ENCODE measurements around the gene PTRHD1. TPM values are rescaled to one million over a fixed set of nuclear protein-coding genes. Genes with fewer than 3 reads are reported as not detected.
A peak's percentile ranks its signal among the peaks of the same experiment; 100 is the strongest.
"Not testable (repeated sequence)": the region's sequence is repeated elsewhere in the genome, so short reads cannot be mapped to it uniquely, and the experiment has no call there.

PTRHD1 gene, protein sequence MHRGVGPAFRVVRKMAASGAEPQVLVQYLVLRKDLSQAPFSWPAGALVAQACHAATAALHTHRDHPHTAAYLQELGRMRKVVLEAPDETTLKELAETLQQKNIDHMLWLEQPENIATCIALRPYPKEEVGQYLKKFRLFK
- total RNA-seq (25.3 TPM), polyA plus RNA-seq (17.1 TPM)

GRCh38 chr2:24792874-24793760, at the start of gene PTRHD1, which contains the start of gene CENPO:
Gene PTRHD1 (minus strand): TSS chr2:24793391. CDS start chr2:24793377, 14 bp downstream.
Gene CENPO (plus strand): TSS chr2:24793425. CDS start chr2:24793920, 495 bp downstream.
- H3K27ac ChIP-seq (ENCODE audit: low read depth): peak within 1 kb of the TSS; percentile 99
- peak; percentile 94 for DNase-seq (ENCODE audit: extremely low spot score)
- no peaks in the 10 kb centered on the region for H3K36me3 ChIP-seq (ENCODE audit: insufficient read depth)
- peak within 1 kb of the TSS; percentile 62 for H3K4me3 ChIP-seq (ENCODE audit: low read depth, low read length)
- WGBS: under 1% methylated on average over 74 of the region's 74 CpGs
- H3K4me1 ChIP-seq (ENCODE audit: insufficient read depth): no peaks in the 10 kb centered on the region

- Histone ChIP-seq H3K27ac (ENCODE audit: low read depth) (no peak overlapping the region), H3K4me3 (ENCODE audit: low read depth, low read length) (no peak overlapping the region), H3K4me1 (ENCODE audit: insufficient read depth) (no peaks in the 10 kb centered on the region), H3K36me3 (ENCODE audit: insufficient read depth) (no peaks in the 10 kb centered on the region)
- WGBS: 96% methylated on average over 39 of the region's 39 CpGs
- no peak for DNase-seq (ENCODE audit: extremely low spot score)
Observed at GRCh38 chr2:24842081-24843050, 49.2 kb upstream of the PTRHD1 start.

DNA sequence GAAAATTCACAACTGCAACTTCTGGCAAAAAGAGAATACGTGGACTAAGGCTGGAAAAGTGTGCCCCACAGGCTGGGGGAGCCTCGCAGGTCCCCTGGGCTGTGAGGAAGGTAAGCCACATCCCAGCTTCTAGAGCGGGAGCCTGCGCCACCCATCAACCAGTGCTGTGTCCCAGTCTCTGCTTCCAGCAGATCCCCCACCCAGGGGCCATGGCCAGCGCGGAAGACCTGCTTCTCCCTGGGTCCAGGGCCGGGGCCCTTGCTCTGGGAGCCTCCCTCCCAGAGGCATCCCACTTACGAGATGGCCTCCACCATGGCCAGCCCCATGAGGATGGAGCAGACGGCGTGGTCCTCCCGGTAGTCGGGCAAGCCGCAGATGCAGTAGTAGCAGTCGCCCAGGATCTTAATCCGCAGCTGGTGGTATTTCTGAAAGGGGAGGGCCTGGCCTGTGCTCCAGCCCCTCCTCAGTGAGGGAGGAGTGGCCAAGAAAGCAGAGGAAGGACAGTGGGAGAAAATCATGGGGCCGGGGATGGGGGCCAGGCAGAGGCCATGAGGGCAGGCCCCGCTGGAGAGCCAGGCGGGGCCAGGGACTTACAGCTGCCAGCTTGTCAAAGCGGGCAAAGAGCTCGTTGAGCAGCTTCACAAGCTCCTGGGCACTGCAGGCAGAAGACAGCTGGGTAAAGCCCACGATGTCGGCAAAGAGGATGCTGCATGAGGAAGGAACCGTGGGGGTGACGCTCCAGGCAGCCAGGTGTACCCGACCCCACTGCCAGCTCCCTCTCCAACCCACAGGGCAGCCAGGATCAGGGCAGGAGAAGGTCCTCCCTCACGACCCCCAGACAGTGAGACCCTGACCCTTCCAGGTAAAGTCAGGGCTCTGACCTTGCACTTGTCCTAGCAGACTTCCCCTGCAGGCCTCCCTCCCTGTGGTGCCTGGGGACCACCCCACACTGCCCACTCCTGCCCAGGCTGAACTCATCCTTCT, 48.1 kb upstream of the PTRHD1 start:
- Histone ChIP-seq H3K36me3 (ENCODE audit: insufficient read depth) (peaks cover 2% of the 10 kb centered on the region), H3K4me3 (ENCODE audit: low read depth, low read length) (no peak overlapping the region), H3K27ac (ENCODE audit: low read depth) (no peak overlapping the region), H3K4me1 (ENCODE audit: insufficient read depth) (no peaks in the 10 kb centered on the region)
- no peak for DNase-seq (ENCODE audit: extremely low spot score)
- 89% methylated on average over 26 of the region's 26 CpGs for WGBS

DNA sequence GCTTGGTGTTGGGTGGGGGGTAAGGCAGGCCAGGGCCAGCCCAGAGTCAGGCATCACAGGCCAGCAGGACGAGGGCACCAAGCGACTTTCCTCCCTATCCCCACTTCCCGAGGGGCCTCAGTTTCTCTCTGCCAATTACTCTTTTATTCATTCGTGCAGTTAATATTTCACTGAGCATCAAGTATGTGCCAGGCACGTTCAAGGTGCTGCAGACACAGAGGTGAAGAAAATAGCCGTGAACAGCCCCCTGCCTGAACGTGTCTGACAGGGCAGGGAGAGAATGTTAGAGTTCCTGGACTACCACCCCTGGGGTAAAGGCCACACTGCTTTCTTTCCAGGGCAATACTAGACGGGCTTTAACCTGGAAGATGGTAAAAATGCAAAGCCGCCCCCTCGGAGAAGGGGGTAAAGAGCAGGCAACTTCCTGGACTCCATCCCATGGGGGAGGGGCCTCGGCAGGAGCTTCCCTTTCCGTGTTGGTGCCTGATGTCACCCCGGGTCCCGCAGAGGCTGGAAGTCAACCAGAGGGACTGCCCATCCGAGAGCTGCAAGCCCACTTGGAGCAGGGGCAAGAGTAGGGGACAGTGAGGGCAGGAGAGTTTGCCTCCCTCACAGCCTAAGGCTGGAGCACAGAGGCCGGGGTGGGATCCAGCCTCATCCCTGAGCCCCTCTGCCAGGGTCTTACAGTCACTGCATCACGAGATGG, 47.1 kb upstream of the PTRHD1 start:
- DNase-seq (ENCODE audit: extremely low spot score): no peak
- Histone ChIP-seq H3K4me1 (ENCODE audit: insufficient read depth) (no peaks in the 10 kb centered on the region), H3K36me3 (ENCODE audit: insufficient read depth) (peaks cover 2% of the 10 kb centered on the region), H3K27ac (ENCODE audit: low read depth) (no peak overlapping the region), H3K4me3 (ENCODE audit: low read depth, low read length) (no peak overlapping the region)
- WGBS: 78% methylated on average over 17 of the region's 17 CpGs

DNA sequence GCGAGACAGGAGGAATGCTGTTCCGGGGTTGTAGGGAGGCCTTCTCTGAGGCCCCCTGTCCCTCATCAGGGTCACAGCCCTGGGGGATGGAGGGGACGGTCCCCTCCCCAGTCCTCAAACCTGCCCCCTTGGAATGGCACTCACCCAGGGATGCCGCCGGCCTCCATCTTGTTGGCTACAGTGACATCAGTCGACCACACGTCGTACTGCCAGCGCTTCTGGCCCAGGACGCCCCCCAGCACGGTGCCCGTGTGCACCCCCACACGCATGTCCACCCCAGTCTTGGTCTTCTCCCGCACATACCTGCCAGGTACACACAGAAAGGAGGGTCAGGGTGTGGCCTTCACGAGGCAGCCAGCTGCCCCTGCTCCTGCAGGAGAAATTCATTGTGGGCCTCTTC, 46.5 kb upstream of the PTRHD1 start:
- Histone ChIP-seq H3K36me3 (ENCODE audit: insufficient read depth) (peaks cover 2% of the 10 kb centered on the region), H3K4me3 (ENCODE audit: low read depth, low read length) (no peak overlapping the region), H3K4me1 (ENCODE audit: insufficient read depth) (no peaks in the 10 kb centered on the region), H3K27ac (ENCODE audit: low read depth) (no peak overlapping the region)
- WGBS: 94% methylated on average over 15 of the region's 15 CpGs
- DNase-seq (ENCODE audit: extremely low spot score): no peak

DNA sequence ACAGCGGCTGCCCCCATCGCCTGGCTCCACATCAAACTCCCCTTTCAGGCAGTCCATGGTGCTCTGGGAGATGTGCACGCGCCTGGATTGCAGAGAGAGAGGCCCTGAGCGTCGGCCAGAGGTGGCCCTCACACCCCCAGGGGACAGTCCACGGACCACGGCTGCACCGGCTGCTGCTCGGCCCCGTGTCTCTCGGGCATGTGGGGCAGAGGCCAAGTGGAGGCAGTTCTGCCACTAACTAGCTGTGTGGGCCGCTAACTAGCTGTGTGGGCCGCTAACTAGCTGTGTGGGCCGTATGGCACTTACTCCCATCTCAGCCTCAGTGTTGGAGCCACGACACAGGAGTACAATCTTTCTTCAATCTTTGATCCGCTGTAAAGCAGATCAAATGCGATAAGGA, 45.4 kb upstream of the PTRHD1 start:
- H3K27ac ChIP-seq (ENCODE audit: low read depth): no peak overlapping the region
- 95% methylated on average over 18 of the region's 18 CpGs for WGBS
- H3K36me3 ChIP-seq (ENCODE audit: insufficient read depth): peaks cover 2% of the 10 kb centered on the region
- no peaks in the 10 kb centered on the region for H3K4me1 ChIP-seq (ENCODE audit: insufficient read depth)
- no peak overlapping the region for H3K4me3 ChIP-seq (ENCODE audit: low read depth, low read length)
- no peak for DNase-seq (ENCODE audit: extremely low spot score)

GRCh38 chr2:24837996-24838513, 44.9 kb upstream of the PTRHD1 start:
- H3K27ac ChIP-seq (ENCODE audit: low read depth): no peak overlapping the region
- no peaks in the 10 kb centered on the region for H3K4me1 ChIP-seq (ENCODE audit: insufficient read depth)
- DNase-seq (ENCODE audit: extremely low spot score): no peak
- 94% methylated on average over 5 of the region's 5 CpGs for WGBS
- no peak overlapping the region for H3K4me3 ChIP-seq (ENCODE audit: low read depth, low read length)
- H3K36me3 ChIP-seq (ENCODE audit: insufficient read depth): peaks cover 2% of the 10 kb centered on the region

DNA sequence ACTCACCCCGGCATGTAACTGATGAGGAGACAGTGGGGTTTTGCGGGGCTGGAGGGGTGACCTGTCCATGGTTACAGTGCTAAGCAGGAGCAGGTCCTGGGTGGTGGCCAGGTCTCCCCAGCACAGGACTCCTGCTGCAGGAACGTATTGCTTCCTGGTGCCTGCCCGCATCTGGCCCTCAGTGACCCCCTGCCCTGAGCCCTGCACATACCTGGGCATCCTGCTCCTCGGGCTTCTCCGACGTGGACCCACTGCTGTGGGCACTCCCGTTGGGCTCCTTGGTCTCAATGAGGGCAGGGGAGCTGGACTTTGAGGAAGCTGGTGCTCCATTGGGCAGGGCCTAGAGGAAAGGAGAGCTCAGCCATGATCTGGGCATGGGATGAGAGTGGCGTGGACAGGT, 43.5 kb upstream of the PTRHD1 start:
- WGBS: 96% methylated on average over 9 of the region's 9 CpGs
- peaks cover 2% of the 10 kb centered on the region for H3K36me3 ChIP-seq (ENCODE audit: insufficient read depth)
- no peak for DNase-seq (ENCODE audit: extremely low spot score)
- H3K4me3 ChIP-seq (ENCODE audit: low read depth, low read length): no peak overlapping the region
- H3K4me1 ChIP-seq (ENCODE audit: insufficient read depth): no peaks in the 10 kb centered on the region
- no peak overlapping the region for H3K27ac ChIP-seq (ENCODE audit: low read depth)

GRCh38 chr2:24836206-24836605, 43.0 kb upstream of the PTRHD1 start:
- H3K4me3 ChIP-seq (ENCODE audit: low read depth, low read length): no peak overlapping the region
- H3K36me3 ChIP-seq (ENCODE audit: insufficient read depth): peaks cover 2% of the 10 kb centered on the region
- 89% methylated on average over 8 of the region's 8 CpGs for WGBS
- no peak for DNase-seq (ENCODE audit: extremely low spot score)
- no peaks in the 10 kb centered on the region for H3K4me1 ChIP-seq (ENCODE audit: insufficient read depth)
- H3K27ac ChIP-seq (ENCODE audit: low read depth): no peak overlapping the region

DNA sequence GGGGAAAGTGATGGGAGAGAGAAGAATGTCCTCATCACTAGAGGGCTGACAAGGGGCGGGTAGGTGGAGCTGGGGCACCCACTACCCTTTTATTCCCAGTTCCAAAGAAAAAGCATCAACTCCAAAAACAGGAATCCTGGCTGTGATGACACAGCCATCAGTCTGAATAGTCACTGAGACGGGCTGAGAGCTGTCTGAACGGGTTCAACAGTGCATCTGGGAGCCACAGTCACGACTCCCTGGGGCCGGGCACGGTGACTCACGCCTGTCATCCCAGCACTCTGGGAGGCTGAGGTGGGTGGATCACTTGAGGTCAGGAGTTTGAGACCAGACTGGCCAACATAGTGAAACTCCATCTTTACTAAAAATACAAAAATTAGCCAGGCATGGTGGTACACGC, 42.2 kb upstream of the PTRHD1 start:
- WGBS: 93% methylated on average over 8 of the region's 8 CpGs
- not testable (repeated sequence) for H3K27ac ChIP-seq (ENCODE audit: low read depth); H3K4me3 ChIP-seq (ENCODE audit: low read depth, low read length); H3K4me1 ChIP-seq (ENCODE audit: insufficient read depth); H3K36me3 ChIP-seq (ENCODE audit: insufficient read depth); DNase-seq (ENCODE audit: extremely low spot score)

GRCh38 chr2:24834733-24835395, 41.7 kb upstream of the PTRHD1 start:
- no peak for DNase-seq (ENCODE audit: extremely low spot score)
- no peak overlapping the region for H3K4me3 ChIP-seq (ENCODE audit: low read depth, low read length)
- no peaks in the 10 kb centered on the region for H3K4me1 ChIP-seq (ENCODE audit: insufficient read depth)
- 92% methylated on average over 20 of the region's 20 CpGs for WGBS
- peaks cover 2% of the 10 kb centered on the region for H3K36me3 ChIP-seq (ENCODE audit: insufficient read depth)
- no peak overlapping the region for H3K27ac ChIP-seq (ENCODE audit: low read depth)
